Smooth muscle cell (in vitro differentiated cells): ENCODE results near the gene CHMP6. TPM values are rescaled to one million over a fixed set of nuclear protein-coding genes. Genes with fewer than 3 reads are reported as not detected.

Source experiments
- DNase-seq: peaks from one replicate; lab custom pipeline; 2025; ENCODE audit not compliant: unreplicated experiment; lab: John Stamatoyannopoulos, UW
- H2AFZ ChIP-seq: fragments of 200-600 bp; sonication (generic); 2 replicates; pipeline ENCODE4 v1.6.0; 2016; ENCODE audit warnings: antibody characterized with exemption, low read depth, mild to moderate bottlenecking
- H3F3A ChIP-seq: fragments of 200-600 bp; sonication (generic); 2 replicates; pipeline ENCODE4 v1.6.0; 2017; ENCODE audit warnings: antibody characterized with exemption, low read depth
- H3K27ac ChIP-seq: fragments of 200-600 bp; sonication (generic); 2 replicates; pipeline ENCODE4 v1.5.1; 2016; ENCODE audit warnings: low read depth, mild to moderate bottlenecking
- H3K27me3 ChIP-seq: fragments of 200-600 bp; sonication (generic); 2 replicates; pipeline ENCODE4 v1.6.1; 2016; ENCODE audit warnings: low read depth, mild to moderate bottlenecking
- H3K36me3 ChIP-seq: fragments of 200-600 bp; sonication (generic); 2 replicates; pipeline ENCODE4 v1.5.1; 2016; ENCODE audit warnings: low read depth
- H3K4me1 ChIP-seq: fragments of 200-600 bp; sonication (generic); 2 replicates; pipeline ENCODE4 v1.5.1; 2016; ENCODE audit warnings: low read depth
- H3K4me2 ChIP-seq: fragments of 200-600 bp; sonication (generic); 2 replicates; pipeline ENCODE4 v1.6.0; 2016; ENCODE audit warnings: mild to moderate bottlenecking
- H3K4me3 ChIP-seq: fragments of 200-600 bp; sonication (generic); 2 replicates; pipeline ENCODE4 v1.5.1; 2016; ENCODE audit warnings: mild to moderate bottlenecking
- H3K79me2 ChIP-seq: fragments of 200-600 bp; sonication (generic); 2 replicates; pipeline ENCODE4 v1.6.0; 2016; ENCODE audit warnings: low read depth, mild to moderate bottlenecking
- H3K9ac ChIP-seq: fragments of 200-600 bp; sonication (generic); 2 replicates; pipeline ENCODE4 v1.6.0; 2016; ENCODE audit warnings: low read depth
- H3K9me3 ChIP-seq: fragments of 200-600 bp; sonication (generic); replicated peaks from 2 replicates; pipeline ENCODE4 v1.5.1; 2016; ENCODE audit warnings: low read depth
- H4K20me1 ChIP-seq: fragments of 200-600 bp; sonication (generic); 2 replicates; pipeline ENCODE4 v1.6.0; 2016; ENCODE audit warnings: low read depth
- CTCF ChIP-seq: fragments of 200-600 bp; sonication (generic); IDR thresholded peaks from 2 replicates; pipeline ENCODE4 v1.5.1; 2017; ENCODE audit warnings: borderline replicate concordance, mild to moderate bottlenecking, antibody characterized with exemption; ENCODE audit not compliant: insufficient read depth, poor library complexity, severe bottlenecking
- WGBS: methylation state at CpG from one replicate; pipeline ENCODE4 v1.1.7; 2016; ENCODE audit warnings: low lambda C conversion rate; 5-methylcytosine and 5-hydroxymethylcytosine counted together
- polyA plus RNA-seq: library from polyadenylated mRNA; unstranded; fragments of >200 nt; fragmentation: Nextera tagmentation; extraction: Ambion mirVana; gene quantifications from 2 replicates; pipeline ENCODE4 v1.2.1, GENCODE V29; 2016
- total RNA-seq: library from RNA; depleted of rRNA; stranded (reverse); fragments of >200 nt; gene quantifications from 2 replicates; pipeline ENCODE4 v1.2.3, GENCODE V29; 2014

The CHMP6 gene
- total and polyA plus RNA-seq, 2 experiments from 2014 or later: 5.8 to 21.5 TPM

- Histone ChIP-seq H2AFZ (no peak overlapping the region), H3K4me3 (no peak overlapping the region), H3K9ac (no peak overlapping the region), H3K9me3 (no peaks in the 10 kb centered on the region), H4K20me1 (no peaks in the 10 kb centered on the region), H3K79me2 (no peaks in the 10 kb centered on the region), H3F3A (no peaks in the 10 kb centered on the region), H3K4me1 (no peaks in the 10 kb centered on the region), H3K36me3 (no peaks in the 10 kb centered on the region), H3K27ac (no peak overlapping the region), H3K27me3 (no peaks in the 10 kb centered on the region), H3K4me2 (no peak overlapping the region)
- 98% methylated on average over 35 of the region's 41 CpGs for WGBS
- no peak for TF ChIP-seq CTCF
- DNase-seq: no peak
Measured at GRCh38 chr17:80962356-80963329, 29.0 kb upstream of the CHMP6 start.

GRCh38 chr17:80963812-80964543 lies 27.7 kb upstream of the CHMP6 start:
- H3K79me2 ChIP-seq: no peaks in the 10 kb centered on the region
- no peaks in the 10 kb centered on the region for H3K4me1 ChIP-seq
- no peak for DNase-seq
- H3F3A ChIP-seq: no peaks in the 10 kb centered on the region
- H3K9me3 ChIP-seq: no peaks in the 10 kb centered on the region
- H2AFZ ChIP-seq: no peak overlapping the region
- H3K4me3 ChIP-seq: no peak overlapping the region
- H3K36me3 ChIP-seq: no peaks in the 10 kb centered on the region
- no peaks in the 10 kb centered on the region for H4K20me1 ChIP-seq
- no peaks in the 10 kb centered on the region for H3K27me3 ChIP-seq
- no peak overlapping the region for H3K27ac ChIP-seq
- 94% methylated on average over 47 of the region's 49 CpGs for WGBS
- H3K4me2 ChIP-seq: no peak overlapping the region
- no peak overlapping the region for H3K9ac ChIP-seq
- TF ChIP-seq CTCF: no peak

GRCh38 chr17:80964544-80964856 lies 27.1 kb upstream of the CHMP6 start:
- no peaks in the 10 kb centered on the region for H4K20me1 ChIP-seq
- H3F3A ChIP-seq: no peaks in the 10 kb centered on the region
- H3K27ac ChIP-seq: no peak overlapping the region
- no peaks in the 10 kb centered on the region for H3K9me3 ChIP-seq
- no peaks in the 10 kb centered on the region for H3K79me2 ChIP-seq
- TF ChIP-seq CTCF: no peak
- H3K4me3 ChIP-seq: no peak overlapping the region
- no peaks in the 10 kb centered on the region for H3K27me3 ChIP-seq
- WGBS: 93% methylated on average over 14 of the region's 14 CpGs
- H3K4me1 ChIP-seq: no peaks in the 10 kb centered on the region
- no peak overlapping the region for H3K9ac ChIP-seq
- H3K4me2 ChIP-seq: no peak overlapping the region
- DNase-seq: no peak
- H2AFZ ChIP-seq: no peak overlapping the region
- no peaks in the 10 kb centered on the region for H3K36me3 ChIP-seq
